HG03520 (cell line): ENCODE data around the gene GJD2.

Source experiments
- ATAC-seq: cut with Tn5 transposase; IDR thresholded peaks from one replicate; pipeline ENCODE4 v1.9.1; 2021; ENCODE audit warnings: mild to moderate bottlenecking, moderate library complexity; ENCODE audit not compliant: unreplicated experiment

Gene GJD2

DNA sequence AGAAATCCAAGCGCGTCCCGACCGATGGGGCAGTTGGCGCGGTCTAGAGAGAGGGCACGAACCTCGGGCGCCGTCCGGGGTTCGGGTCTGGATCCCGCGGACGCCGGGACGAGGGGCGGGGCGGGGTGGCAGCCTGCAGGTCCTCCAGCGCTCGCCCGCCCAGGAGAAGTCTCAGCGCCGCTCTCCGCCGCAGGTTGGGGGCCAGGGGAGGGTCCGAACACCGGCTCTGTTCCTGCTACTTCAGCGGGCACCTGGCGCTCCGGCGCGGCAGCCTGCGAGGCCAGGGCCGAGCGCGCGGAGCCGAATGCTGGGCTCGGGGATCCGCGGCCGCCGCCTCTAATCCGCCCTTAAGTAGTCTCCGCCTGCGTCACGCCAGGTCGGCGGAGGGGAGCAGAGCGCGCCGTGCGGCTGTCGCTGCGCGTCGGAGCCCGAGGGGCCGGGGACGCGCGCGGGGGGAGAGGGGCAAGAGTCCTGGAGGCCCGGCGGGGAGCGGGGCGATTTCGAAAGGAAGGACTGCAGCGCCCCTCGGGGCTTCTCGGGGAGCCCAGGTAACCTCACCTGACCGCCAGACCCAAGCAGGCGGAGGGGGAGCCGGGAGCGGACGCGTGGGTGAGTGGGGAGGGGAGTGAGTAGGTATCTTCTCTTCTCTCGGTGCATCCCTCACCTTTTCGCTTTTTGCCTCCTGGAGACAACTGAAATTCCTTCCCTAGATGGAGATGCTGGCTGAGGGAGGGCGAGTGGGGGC lies at the start of gene GJD2:
TSS of gene GJD2 (minus strand) at position 325 of the 745 bp plus-strand sequence. CDS start 510 bp downstream, outside the sequence.
- ATAC-seq: no peak

DNA sequence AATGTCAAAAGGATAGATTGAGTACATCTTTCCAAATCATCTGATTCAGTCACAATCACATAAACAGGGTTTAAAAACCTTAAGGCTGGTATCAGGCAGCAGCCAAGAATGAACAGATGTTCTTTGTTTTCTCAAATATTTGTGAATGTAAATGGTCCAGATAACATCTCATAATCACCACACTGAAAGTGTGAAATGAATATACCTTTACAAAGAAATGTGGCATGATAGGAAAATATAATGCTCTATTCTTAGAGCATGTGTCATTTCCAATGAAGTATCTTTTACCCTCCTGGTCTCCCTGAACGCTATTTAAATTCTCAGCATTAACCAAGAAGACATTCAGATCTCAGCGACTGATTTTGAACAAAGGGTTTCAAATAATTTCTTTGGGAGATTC lies 49.3 kb upstream of the GJD2 start:
- ATAC-seq: no peak

DNA sequence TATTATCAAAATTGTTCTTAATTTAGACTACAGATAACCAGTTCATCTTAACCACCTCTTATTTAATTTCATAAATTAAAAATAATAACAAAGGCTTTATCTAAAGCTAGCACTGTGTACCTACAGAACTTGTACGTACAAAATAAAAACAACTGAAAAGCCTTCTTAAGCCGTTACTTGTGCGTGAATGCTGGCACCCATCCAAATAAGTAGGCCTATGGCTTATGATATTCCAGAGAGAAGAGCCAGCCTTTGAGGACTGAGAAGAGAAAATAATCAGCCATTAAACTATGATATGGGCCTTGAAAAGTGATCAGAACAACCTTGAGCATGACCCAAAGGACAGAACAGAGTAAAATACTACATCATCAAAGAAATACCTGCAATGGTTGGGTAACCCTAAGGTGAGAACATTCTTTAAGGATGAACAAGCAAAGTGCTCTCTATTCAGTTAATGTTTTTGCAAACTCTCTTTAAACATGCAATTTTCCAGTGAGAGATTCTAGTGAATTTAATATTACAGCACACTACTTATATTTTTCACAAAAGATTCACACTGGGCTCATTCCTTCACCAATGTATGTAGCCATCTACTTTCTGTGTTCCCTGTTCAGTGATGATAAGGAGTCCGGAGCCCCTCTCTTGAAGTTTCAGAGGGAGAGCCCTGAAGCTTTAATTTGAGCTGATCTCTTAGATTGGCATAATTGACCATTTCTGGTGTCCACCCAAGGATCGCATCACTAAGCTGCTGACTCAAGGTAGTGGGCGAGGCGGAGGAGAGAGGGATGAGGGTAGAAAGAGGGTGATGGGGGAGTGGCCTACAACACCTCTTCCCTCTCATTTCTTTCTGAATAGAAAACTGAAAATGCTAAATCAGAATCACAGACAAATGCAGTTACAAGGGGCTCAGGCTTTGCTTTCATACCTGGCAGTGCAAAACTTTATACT lies 48.3 kb upstream of the GJD2 start:
- no peak for ATAC-seq

DNA sequence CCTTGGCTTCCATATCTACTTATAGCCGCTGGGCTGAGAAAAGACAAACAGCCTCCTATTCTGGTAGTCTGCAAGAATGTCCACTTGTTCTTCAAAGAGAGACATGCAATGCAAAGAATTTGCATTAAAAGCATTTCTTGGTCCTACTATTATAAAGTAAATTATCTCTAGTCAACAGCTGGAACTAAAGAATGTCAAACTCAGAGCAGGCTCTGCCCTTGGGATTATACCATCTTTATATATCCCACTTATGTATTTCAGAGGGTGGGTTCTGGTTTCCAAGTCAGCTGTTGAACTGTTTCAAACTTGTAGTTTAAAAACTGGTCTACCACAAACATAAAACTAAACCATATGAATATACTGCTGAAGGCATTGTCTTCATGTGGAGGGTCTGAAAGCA lies 47.6 kb upstream of the GJD2 start:
- ATAC-seq: no peak

DNA sequence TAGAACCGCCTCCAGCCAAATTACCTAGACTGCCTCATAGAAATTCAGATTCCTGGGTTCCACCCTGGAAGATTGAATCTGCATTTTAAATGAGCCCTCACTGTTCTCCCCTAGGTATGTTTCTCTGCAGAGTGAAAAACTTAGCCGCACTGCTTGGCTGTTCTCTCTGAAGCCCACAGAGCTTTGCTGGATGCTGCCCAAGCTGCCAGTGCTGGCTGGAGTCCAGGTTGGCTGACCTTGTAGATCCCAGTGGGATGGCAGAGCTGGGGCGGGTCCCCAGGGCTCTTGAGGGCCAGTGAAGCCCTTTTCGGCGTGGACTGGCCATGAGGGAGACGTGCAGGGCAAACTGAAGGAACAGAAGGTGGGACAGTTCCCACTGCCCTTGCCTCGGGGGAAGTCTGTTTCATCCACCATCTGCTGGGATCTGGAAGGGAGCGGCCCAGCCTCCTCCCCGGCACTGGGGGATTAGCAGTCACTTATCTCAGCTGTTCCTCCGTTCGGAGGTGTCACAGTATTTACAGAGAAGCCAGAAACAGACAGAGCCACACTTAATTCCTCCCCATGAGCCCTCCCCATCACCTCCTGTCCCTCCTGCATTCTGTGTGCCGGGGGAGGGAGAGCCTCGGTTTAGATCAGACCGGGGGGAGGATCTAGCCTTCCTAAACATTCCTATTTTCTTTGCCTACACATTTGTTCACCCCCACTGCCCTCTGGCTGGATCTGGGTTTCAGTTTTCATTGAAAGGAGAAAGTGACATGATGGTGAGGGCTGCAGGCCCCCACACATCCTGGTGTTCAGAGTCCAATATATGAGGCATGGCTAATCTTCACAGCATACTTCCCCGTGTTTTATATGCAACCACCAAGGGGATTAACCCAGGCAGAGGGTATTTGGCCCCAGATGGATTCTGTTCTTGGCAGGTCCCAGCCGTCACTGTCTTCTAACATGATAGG lies 44.6 kb upstream of the GJD2 start:
- no peak for ATAC-seq

DNA sequence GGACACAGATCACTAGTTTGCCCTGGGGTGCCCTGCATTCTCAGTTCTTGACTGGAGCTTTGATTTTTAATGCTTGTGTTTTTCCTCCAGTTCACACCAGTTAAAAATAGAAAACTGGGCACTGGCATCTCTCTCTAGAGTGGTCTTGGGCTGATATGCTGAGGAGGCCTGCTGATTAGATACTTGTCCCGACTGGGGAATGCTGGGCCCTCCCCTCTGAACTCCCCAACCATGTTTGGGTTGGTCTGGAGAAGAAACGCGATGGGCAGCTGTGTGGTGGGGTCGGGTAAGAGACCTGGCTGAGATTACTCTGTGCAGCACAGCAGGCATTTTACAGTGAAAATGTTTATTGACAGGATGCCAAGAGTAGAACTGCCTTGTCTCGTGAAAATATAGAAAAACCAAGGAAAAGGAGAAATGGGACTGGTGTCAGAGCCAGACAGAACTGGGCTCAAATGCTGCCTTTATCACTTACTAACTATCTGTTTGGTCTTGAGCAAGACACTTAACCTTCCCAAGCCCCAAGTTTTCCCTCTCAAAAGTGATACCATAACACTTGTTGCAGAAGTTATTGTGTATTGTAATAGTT lies 42.1 kb upstream of the GJD2 start:
- no peak for ATAC-seq

DNA sequence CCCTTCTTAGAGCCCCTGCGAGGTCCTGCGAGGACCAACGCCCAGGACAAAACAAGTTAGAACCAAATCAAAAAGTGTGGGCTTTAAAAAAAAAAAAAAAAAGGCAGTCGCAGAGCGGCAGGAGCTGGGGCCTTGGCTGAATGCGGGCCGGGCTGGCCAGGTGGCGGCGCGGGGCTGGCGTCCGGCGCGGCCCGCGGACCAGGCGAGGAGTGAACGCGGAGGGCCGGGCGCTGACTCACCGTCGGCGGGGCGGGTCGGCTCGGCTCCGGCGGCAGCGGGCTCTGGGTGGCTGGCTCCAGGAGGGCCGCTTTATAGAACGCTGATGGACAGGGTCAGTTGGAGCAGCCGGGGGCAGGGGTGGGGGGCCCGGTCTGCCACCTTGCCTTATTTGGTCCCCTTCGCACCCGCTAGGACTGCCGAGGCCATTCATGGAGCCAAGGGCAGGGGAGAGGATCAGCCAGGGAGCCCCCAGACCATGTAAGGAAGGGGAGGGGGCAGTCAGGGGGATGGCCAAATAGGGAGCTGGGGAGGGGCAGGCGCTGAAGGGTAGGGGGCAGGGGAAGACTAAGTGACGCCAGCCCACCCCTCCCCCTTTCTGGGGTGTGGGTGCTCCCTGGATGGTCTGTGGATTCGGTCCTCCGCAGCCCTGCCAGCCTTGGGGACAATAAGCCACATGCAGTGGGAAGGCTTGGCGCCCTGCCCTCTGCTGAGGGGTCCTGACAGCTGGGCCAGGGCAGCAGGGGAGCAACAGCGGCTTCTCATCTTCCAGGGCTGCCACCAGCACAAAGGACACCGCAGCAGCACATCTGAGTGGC lies 40.7 kb upstream of the GJD2 start, which contains the start of gene ACTC1:
TSS of gene ACTC1 (minus strand) at position 283 of the 815 bp plus-strand sequence. CDS start 741 bp downstream, outside the sequence.
- ATAC-seq: no peak

DNA sequence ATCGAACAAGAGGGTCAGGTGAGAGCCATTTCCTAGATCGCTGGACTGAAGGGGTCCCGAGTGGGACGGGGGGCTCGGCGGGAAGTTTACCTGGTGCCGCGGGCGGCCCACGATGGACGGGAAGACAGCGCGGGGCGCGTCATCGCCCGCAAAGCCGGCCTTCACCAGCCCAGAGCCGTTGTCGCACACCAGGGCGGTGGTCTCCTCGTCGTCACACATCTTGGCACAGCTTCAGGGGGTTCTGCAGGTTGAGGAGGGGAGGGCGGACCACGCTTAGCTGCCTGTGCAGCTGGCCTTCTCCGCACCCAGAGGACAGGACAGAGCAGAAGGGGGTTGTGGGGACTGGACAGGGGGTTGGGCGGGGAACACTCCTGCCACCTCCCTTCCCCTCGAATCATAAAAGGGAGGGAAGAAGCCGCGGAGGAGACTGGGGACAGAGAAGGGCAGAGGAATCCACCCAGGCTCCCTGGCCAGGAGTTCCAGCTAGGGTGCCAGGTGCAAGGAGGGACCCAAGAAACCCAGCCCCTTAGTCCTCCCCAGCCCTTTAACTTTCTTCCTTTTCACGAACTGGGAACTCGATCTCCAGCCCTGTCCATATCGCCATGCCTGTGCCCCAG lies 39.9 kb upstream of the GJD2 start:
- ATAC-seq: no peak

DNA sequence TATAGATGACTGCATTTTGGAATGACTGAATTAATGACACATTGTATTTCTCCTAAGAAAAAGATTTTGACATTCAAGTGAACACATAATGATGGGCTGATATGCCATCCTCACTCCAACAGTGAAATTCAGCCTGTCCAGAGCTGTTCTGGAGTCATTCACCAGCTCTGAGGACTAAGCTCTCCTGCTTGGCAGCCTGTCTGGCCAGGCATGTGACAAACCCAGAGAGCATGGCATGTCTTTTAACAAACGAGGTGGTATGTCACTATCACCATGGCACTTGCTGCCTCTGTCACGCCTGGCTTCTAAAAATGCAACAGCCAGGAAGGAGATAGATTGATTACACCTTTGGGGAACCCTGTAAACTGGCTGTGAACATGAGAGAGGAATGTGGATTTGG lies 39.1 kb upstream of the GJD2 start:
- ATAC-seq: no peak

DNA sequence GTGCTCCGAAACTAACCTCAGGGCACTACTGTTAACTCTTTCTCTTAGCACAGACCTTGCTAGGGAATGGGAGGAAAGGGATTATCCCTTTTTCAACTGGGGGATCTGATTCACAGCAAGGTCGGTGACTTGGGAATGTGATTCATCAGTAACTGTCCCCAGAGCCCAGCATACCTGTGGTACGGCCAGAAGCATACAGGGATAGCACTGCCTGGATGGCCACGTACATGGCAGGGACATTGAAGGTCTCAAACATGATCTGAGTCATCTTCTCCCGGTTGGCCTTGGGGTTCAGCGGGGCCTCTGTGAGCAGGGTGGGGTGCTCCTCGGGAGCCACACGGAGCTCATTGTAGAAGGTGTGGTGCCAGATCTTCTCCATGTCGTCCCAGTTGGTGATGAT lies 38.3 kb upstream of the GJD2 start:
- ATAC-seq: no peak

DNA sequence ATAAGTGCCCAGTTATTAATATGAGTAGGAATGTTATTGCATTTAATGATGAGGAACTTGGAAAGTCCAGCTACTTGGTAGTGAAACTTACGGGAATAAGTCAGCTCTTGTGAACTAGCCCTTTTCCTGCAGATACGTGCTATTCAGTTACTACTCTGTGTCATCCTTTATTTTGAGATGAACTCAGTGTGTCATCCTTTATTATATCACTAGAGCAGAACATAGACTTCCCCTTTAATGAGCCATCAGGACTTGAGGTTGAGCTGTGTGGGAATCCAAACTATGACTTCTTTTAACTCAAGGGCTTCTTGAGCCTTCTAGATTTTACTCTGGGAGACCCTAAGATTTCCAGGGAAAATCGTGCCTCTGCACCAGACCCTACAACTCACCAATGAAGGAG lies 36.9 kb upstream of the GJD2 start:
- ATAC-seq: no peak

DNA sequence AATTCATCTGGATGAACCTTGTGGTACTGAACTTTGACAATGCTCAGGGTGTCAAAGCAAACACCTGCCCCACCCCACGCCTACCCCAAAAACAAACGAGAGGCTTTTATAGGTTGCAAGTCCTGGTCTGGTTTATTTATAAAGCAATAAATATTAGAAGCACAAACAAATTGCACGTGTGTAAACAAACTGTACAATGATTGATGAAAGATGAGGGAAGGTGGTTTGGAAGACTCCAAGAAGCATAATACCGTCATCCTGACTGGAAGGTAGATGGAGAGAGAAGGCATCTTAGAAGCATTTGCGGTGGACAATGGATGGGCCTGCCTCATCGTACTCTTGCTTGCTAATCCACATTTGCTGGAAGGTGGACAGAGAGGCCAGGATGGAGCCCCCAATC lies 35.3 kb upstream of the GJD2 start:
- ATAC-seq: no peak

DNA sequence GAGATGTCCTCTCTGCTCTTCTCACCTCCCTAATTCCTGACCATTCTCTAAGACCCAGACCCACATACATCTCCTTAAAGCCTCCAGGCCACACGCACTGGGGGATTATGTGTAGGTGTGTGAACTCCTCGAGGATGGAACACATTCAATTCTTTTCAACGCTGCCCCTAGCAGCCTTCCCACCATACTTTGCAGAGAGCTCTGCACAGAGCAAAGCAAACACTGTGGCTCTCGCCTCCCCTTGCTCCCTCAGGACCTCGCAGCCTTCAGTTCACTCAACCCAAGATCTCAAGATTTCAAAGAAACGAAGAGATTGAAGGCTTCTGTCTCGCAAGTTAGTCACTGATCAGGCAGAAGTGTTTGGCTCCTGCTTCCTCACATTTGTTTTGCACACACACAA lies 34.5 kb upstream of the GJD2 start:
- no peak for ATAC-seq

DNA sequence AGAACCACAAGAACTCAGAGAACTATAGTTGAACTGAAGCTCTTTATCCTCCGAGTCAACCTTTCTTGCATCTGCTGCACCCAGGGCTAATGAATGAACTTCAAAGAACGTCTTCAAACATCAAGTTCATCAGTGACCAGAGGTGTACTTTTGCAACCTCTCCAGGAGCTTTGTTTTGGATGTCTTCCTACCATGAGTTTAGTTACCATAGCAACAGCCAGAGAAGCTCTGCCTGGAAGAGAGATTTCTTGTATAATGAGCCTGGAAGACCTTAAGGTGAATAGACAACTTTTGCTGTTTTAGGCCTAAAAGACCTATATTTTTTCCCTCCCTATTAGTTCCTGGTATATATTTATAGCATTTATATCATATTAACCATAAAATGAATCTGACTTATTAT lies 31.4 kb upstream of the GJD2 start:
- ATAC-seq: no peak

DNA sequence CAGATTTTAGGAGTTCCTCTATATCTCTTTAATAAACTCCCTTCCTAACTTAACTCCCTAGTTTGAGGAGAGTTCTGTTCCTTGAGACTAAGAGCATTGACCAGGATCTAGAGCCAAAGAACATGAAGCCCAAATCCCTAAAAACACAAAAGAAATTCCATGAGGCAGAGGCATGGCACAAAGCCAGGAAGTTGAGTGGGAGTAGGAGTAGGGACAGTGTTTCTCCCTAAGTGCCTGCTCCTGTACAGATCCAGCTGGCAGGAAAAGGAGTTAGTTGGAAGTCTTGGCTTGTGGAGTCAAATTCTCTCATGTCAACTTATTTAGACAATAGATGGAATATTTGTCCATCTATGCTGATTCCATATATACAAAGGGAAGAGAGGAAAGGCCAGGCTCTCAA lies 29.2 kb upstream of the GJD2 start:
- ATAC-seq: no peak

DNA sequence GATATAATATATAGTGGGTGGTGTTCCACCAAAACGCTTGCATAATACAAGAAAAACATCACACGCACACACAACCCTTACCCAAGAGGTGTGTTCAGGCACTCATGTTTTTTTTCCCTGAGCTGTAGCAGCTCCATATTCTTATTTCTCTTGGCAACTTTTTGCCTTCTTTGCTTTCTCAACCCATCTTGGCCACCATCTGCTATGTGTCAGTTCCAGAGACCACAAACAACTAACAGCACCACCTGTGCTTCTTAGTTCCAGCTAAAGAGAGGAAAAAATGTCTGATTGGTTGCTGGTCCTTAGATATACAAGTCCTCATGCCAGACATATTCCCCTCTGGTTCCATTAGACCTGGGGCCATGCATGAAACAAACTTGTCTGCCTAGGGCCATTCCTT lies 28.6 kb upstream of the GJD2 start:
- ATAC-seq: no peak

DNA sequence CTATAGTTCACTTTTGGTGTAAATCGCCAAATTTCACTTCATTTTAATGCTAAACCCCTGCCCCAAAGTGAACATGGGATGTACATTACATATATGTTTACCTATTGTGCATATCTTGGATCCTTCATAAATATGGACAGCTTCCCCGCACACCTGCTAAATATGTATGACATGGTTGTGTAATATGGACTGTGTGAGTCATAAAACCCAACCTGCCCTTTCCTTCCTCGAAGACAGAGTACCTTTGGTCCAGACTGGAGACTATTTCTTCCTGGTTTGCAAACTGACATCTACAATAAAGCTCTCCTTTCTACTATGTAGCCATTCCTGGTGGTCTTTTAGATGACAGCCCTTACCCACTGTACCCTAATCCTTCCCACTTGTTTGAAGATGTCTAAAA lies 28.1 kb upstream of the GJD2 start:
- ATAC-seq: no peak

DNA sequence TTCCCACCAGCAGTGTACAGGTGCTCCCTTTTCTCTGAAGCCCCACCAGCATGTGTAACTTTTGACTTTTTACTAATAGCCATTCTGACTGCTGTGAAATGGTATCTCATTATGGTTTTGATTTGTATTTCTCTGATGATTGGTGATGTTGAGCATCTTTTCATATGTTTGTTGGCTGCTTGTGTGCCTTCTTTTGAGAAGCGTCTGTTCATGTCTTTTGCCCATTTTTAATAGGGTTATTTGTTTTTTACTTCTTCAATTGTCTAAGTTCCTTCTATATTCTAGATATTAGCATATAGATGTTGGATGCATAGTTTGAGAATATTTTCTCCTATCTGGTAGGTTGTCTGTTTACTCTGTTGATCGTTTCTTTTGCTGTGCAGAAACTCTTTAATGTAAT lies 25.9 kb upstream of the GJD2 start:
- ATAC-seq: no peak

DNA sequence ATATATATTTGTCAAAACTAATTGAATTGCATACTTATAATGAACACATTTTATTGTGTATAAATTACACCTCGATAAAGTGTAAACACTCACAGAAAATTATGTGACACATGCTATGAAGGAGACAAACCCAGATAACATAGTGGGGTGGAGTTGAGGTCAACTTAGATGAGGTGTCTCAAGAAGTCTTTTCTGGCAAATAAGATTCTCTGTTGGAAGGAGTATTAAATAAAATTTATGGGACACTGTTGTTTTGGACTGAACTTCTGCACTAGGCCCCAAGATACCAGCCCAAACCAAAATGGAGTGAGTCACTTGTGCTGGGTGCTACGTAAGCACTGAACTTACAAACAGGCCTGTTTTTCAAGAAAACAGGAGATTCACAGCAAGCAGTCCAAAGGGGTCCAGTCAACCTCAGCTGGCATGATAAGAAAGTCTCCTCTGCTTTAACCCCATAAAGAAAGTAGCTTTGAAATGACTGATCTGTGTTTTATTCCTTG lies 21.9 kb upstream of the GJD2 start:
- ATAC-seq: no peak
